HG03139 (cell line): ENCODE results near the gene ALDOA.

ENCODE experiments used
- ATAC-seq: cut with Tn5 transposase; IDR thresholded peaks from one replicate; pipeline ENCODE4 v1.9.1; 2021; ENCODE audit not compliant: unreplicated experiment

The ALDOA gene

DNA sequence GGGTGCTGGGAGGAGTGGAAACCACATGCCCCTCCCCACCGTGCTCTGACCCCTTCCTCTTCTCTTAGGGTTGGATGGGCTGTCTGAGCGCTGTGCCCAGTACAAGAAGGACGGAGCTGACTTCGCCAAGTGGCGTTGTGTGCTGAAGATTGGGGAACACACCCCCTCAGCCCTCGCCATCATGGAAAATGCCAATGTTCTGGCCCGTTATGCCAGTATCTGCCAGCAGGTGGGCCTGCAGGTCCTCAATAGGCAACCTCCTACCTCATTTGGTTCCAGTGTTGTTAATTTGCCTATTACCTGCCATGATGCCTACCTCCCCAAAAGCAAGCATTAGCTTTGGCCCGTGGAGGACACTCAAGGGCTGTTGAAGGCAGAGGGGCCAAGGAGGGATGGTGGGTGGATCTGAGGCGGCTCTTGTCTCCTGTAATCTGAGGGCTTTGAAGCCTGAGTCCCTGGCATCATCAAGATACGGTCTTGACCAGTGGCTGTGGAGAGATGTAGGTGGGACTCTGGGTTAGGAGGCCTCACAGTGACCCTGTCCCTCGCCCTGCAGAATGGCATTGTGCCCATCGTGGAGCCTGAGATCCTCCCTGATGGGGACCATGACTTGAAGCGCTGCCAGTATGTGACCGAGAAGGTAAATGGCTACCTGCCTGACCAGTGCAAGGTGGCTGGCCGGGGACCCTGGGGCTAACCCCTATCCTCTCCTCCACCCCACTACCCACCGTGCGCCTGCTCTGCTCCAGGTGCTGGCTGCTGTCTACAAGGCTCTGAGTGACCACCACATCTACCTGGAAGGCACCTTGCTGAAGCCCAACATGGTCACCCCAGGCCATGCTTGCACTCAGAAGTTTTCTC, 3.4 kb downstream of the ALDOA start:
- ATAC-seq = no peak

DNA sequence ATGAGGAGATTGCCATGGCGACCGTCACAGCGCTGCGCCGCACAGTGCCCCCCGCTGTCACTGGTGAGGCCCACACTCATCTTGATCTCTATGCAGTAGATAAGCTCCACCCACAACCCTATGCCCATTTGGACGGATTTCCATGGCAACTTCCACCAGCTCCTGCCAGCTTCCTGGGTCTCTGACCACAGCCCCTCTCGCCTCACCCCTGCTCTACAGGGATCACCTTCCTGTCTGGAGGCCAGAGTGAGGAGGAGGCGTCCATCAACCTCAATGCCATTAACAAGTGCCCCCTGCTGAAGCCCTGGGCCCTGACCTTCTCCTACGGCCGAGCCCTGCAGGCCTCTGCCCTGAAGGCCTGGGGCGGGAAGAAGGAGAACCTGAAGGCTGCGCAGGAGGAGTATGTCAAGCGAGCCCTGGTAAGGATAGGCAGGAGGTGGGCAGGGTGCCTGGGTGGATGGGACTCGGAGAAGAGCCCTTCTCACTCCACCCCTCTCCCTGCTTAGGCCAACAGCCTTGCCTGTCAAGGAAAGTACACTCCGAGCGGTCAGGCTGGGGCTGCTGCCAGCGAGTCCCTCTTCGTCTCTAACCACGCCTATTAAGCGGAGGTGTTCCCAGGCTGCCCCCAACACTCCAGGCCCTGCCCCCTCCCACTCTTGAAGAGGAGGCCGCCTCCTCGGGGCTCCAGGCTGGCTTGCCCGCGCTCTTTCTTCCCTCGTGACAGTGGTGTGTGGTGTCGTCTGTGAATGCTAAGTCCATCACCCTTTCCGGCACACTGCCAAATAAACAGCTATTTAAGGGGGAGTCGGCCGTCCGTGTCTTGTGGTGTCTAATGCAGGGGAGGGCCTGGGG, 4.3 kb downstream of the ALDOA start:
- no peak for ATAC-seq

DNA sequence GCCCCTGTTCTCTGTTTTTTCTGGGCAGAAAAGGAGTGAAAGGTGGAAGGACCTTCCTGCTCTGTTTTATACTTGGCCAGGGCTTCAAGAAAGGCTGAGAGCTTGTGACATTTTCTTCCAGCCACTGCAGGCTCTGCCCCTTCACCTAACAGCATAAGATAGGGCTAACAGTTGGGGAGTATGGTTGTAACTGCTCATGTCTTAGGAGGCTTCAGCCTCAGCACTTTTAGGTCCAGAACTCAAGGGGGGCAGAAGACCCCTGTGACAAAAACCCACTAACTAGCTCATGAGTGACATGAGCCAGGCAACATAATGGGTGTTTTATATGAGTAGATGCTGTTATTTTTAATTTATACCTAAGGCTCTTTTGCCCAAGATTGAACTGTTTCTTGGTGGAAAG, 4.9 kb downstream of the ALDOA start:
- no peak for ATAC-seq

- ATAC-seq = peak; percentile 69
Observed at GRCh38 chr16:30075503-30076275, 10.1 kb downstream of the ALDOA start, which contains the start of gene PPP4C. Gene PPP4C (plus strand): TSS chr16:30075994. CDS start chr16:30076378, 384 bp downstream.

- peak; percentile 16 for ATAC-seq
Observed at GRCh38 chr16:30076276-30076791, 10.8 kb downstream of the ALDOA start.

DNA sequence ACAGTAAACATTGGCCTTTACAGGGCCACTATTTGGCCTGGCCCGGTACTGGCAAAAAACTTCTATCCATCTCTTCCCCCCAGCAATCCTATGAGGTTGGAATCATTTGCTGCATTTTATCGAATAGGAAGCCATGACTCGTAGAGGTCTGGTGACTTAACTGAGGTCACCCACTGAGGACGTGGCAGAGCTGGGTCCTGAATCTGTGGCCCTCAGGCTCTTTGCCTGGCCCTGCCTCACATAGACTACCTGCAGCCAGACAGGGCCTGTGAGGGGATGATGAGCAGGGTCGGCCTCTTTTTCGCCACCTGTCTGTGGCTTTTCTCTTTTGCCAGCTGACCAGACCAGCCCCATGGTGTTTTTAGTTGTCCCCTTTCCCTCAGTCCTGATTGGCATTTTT, 12.1 kb downstream of the ALDOA start:
- no peak for ATAC-seq

DNA sequence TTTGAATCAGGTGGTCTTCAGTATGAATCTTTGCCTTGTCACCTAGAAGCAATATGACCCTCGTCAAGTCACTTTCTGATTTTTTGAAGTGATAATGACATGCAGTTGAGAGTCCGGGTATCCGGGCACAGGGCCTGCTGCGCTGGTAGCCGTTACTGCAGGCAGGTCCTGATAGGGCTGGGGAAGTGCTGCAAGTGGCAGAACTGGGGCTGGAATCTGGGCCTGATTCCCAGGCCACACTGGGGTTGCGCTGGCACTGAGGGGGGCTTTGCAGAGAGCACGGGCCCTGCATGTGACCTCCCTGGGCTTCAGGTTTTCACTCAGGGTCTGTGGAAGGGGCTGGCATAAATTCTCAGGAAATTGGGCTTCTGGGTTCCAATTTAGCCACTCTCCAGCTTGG, 13.2 kb downstream of the ALDOA start:
- ATAC-seq = no peak

- ATAC-seq = no peak
Observed at GRCh38 chr16:30079480-30079879, 13.9 kb downstream of the ALDOA start.

- ATAC-seq = no peak
Observed at GRCh38 chr16:30082545-30083090, 17.1 kb downstream of the ALDOA start.

GRCh38 chr16:30083216-30084055, 17.9 kb downstream of the ALDOA start:
- no peak for ATAC-seq

DNA sequence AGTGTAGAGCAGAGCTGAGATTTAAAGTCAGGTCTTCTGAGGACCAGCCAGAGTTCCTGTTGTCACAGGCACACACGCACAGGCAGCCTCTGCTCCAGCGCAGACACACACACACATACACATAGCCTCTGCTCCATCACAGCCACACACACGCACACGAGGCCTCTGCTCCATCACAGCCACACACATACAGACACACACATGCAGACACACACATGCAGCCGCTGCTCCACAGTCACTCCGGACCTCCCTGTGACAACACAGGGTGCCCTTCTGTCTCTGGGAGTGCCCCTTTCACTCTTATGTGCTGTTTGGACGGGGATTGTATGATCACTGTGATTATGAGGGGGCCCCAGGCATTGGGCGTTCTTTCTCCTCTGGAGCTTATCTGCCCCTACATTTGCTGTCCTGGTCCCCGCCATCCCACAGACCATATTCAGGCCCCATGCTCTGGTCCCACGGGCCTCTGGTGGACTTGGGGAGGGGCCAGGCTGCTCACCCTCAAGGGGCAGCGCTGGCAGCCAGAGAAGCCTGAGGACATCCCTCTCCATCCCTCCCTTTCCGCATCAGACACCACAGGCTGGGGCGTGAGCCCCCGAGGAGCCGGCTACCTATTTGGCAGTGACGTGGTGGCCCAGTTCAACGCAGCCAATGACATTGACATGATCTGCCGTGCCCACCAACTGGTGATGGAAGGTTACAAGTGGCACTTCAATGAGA, 18.7 kb downstream of the ALDOA start:
- ATAC-seq = no peak

- ATAC-seq = no peak
Observed at GRCh38 chr16:30084816-30085159, 19.2 kb downstream of the ALDOA start.

GRCh38 chr16:30085247-30085646, 19.7 kb downstream of the ALDOA start:
- ATAC-seq = no peak

- ATAC-seq = no peak
Observed at GRCh38 chr16:30085820-30086219, 20.3 kb downstream of the ALDOA start.

DNA sequence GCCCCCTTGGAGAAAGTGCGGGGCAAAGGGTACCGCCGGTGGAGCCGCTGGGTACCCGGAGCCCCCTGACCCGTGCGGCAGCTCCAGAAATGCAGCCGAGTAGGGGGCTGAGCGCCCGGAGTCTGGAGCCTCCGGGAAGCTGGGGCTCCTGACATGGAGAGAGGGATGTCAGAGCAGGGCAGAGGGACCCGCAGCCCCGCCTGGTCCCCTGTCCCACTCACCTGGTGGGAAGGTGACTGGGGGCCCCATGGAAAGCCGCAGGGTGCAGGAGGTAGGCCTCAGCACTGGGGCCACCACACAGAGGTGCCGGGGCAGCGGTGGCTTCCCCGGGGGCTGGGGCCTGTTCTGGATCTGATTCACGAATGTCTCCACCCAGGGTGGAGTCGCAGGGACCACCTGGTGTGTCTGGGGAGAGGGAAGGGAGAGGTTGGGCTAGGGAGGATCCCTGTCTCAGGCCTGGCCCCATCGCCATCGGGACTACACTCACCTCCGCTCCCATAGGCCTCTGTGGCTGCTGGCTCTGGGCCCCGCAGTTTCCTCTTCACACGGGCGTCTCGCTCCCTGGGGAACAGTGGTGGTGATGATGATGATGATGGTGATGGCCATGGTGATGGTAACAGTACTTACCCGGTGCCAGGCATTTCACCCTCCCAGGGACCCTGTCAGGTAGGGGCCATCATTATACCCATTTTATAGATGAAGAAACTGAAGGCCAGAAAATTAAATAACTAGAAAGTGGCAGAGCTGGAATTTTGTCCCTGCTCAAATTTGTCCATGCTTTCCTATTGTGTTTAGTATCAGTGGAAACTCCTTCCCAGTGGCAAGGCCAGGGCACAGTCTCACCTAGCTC, 21.0 kb downstream of the ALDOA start:
- no peak for ATAC-seq

- ATAC-seq = no peak
Observed at GRCh38 chr16:30087181-30087898, 21.8 kb downstream of the ALDOA start.

GRCh38 chr16:30088237-30088831, 22.8 kb downstream of the ALDOA start:
- ATAC-seq = no peak
